Measurements from ENCODE around the gene METTL24.
"Not testable (repeated sequence)": the region's sequence is repeated elsewhere in the genome, so short reads cannot be mapped to it uniquely, and the experiment has no call there.

METTL24 gene

DNA sequence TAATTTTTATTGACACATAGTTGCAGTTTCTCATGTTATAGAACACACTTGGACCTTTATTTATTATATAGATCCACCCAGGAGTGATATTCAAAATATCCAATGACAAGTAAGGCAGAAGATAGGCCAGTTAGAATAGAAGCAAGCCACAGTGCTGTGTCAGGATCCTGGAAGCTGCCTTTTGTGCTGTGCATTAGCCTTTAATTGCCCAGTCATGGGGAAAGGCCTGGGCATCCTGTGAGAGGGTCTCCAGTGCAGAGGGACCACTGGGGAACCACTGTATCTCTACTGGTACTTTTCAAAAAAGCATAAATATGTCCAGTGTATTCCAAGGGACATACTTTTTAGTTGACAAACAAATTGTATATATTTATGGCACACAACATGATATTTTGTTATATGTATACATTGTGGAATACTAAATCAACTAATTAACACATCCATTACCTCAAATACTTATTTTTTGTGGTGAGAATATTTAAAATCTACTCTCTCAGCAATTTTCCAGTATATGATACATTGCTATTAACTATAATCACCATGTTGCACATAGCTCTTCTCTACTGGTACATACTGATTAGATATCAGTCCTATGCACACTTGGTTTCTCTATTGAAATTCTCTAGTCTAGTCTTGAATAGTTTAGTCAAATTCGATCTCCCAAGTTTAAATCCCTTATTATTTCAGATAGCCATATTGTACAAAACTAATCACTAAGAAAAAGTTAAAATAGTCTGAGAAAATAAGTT lies 118.4 kb downstream of the METTL24 start:
- Mint-ChIP-seq H3K4me1 (no peaks in the 10 kb centered on the region), H3K9me3 (peaks cover 8% of the 10 kb centered on the region), H3K4me3 (no peak overlapping the region), H3K27me3 (ENCODE audit: low read depth, poor library complexity) (no peaks in the 10 kb centered on the region), H3K27ac (no peak overlapping the region), H3K36me3 (ENCODE audit: low read depth) (peaks cover 43% of the 10 kb centered on the region)
- no peak for DNase-seq
- TF ChIP-seq, protein P1, sequence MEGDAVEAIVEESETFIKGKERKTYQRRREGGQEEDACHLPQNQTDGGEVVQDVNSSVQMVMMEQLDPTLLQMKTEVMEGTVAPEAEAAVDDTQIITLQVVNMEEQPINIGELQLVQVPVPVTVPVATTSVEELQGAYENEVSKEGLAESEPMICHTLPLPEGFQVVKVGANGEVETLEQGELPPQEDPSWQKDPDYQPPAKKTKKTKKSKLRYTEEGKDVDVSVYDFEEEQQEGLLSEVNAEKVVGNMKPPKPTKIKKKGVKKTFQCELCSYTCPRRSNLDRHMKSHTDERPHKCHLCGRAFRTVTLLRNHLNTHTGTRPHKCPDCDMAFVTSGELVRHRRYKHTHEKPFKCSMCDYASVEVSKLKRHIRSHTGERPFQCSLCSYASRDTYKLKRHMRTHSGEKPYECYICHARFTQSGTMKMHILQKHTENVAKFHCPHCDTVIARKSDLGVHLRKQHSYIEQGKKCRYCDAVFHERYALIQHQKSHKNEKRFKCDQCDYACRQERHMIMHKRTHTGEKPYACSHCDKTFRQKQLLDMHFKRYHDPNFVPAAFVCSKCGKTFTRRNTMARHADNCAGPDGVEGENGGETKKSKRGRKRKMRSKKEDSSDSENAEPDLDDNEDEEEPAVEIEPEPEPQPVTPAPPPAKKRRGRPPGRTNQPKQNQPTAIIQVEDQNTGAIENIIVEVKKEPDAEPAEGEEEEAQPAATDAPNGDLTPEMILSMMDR (IDR thresholded peaks at IDR 0.05) = no peak

DNA sequence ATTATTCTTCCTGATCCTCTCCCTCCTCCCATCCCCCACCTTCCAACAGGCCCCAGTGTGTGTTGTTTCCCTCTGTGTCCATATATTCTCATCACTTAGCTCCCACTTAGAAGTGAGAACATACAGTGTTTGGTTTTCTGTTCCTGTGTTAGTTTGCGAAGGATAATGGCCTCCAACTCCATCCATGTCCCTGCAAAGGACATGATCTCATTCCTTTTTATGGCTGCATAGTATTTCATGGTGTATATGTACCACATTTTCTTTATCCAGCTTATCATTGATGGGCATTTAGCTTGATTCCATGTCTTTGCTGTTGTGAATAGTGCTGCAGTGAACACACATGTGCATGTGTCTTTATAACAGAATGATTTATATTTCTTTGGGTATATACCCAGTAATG lies 122.1 kb downstream of the METTL24 start:
- H3K27me3 Mint-ChIP-seq (ENCODE audit: low read depth, poor library complexity); DNase-seq; H3K4me3 Mint-ChIP-seq; H3K4me1 Mint-ChIP-seq; H3K27ac Mint-ChIP-seq; H3K9me3 Mint-ChIP-seq: not testable (repeated sequence)
- H3K36me3 Mint-ChIP-seq (ENCODE audit: low read depth) = peaks cover 30% of the 10 kb centered on the region

DNA sequence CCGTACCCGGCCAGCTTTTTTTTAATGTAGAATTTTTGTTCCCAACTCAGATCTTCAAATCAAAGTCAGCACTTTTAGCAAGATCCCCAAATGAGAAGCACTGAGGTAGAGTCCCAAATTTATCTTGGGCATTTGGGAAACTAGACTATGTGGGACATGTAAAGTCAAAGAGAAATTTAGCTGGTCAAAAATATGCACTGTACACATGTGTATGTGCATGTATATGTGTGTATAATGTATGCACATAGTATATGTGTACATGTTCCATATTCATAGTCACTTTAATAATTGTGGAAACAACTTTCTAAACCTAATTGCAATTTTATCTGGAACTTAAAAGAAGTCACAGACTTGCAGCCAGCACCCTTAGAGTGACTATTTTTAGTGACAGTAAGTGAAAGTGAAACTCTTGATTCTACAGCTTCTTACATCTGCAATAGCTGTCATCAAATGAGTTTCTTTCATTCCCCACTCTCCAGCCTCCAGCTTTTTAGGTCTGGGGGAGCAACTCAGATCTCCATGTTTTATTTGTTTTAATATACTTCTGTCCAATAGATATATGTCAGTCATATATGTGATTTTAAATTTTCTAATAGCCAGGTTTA lies 124.3 kb downstream of the METTL24 start:
- peaks cover 8% of the 10 kb centered on the region for H3K9me3 Mint-ChIP-seq
- H3K36me3 Mint-ChIP-seq (ENCODE audit: low read depth) = peaks cover 35% of the 10 kb centered on the region
- H3K27me3 Mint-ChIP-seq (ENCODE audit: low read depth, poor library complexity) = peaks cover 3% of the 10 kb centered on the region
- no peaks in the 10 kb centered on the region for H3K4me1 Mint-ChIP-seq
- DNase-seq = no peak
- no peak overlapping the region for H3K27ac Mint-ChIP-seq
- TF ChIP-seq, protein P1 (IDR thresholded peaks at IDR 0.05) = no peak
- H3K4me3 Mint-ChIP-seq = no peak overlapping the region

DNA sequence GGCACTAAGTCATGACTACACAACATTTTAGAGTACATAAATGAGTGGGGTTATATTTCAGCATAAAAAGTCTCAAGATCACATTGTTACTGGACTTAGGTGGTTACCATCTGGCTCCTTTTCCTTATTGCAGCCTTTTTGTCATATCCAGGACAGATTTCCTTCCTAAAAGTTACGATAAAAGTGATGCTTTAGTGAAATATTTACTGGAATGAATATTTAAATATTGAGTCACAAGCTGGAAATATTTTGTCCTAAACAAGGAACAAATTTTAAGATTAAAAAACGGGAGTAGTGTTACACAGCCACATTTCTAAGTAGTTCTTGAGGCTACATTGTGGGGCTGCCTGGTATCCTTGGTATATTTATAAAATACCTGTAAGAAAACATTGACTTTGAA lies 125.7 kb downstream of the METTL24 start:
- peaks cover 8% of the 10 kb centered on the region for H3K9me3 Mint-ChIP-seq
- TF ChIP-seq, protein P1 (IDR thresholded peaks at IDR 0.05) = no peak
- no peak overlapping the region for H3K27ac Mint-ChIP-seq
- no peak for DNase-seq
- no peaks in the 10 kb centered on the region for H3K4me1 Mint-ChIP-seq
- peaks cover 3% of the 10 kb centered on the region for H3K27me3 Mint-ChIP-seq (ENCODE audit: low read depth, poor library complexity)
- peaks cover 35% of the 10 kb centered on the region for H3K36me3 Mint-ChIP-seq (ENCODE audit: low read depth)
- no peak overlapping the region for H3K4me3 Mint-ChIP-seq

DNA sequence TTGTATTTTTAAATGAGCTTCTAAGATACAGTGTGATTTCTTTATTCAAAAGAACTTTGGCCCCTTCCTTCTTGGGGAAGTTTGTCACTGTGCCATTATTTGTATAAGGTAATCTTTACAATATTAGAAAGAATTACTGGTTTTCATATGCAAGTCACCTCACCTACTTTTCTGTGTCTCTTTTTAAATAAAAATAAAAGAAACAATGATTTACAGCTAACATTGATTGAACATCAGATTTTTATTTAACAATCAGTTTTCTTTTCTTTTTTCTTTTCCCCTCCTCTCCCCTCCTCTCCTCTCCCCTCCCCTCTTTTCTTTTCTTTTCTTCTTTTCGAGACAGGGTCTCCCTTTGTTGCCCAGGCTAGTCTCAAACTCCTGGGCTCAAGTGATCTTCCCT lies 131.9 kb downstream of the METTL24 start:
- Mint-ChIP-seq H3K36me3 (ENCODE audit: low read depth) (peaks cover 42% of the 10 kb centered on the region), H3K27ac (no peak overlapping the region), H3K27me3 (ENCODE audit: low read depth, poor library complexity) (peaks cover 3% of the 10 kb centered on the region), H3K4me3 (no peak overlapping the region), H3K9me3 (no peaks in the 10 kb centered on the region), H3K4me1 (peaks cover 6% of the 10 kb centered on the region)
- TF ChIP-seq, protein P1 (IDR thresholded peaks at IDR 0.05) = no peak
- DNase-seq = no peak

DNA sequence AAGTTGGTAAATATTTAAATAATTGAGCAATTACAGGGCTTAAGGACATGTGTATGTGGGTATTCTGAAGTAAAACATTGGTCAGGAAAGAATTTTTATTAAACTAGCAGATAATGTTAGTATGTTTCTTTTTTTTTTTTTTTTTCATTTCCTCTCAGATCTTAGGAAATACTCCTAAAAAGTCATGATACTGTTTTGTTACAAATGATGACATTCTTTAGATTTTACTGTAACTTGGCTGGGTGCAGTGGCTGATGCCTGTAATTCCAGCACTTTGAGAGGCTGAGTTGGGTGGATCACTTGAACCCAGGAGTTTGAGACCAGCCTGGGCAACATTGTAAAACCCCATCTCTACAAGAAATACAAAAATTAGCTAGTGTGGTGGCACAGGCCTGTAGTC lies 136.4 kb downstream of the METTL24 start:
- Mint-ChIP-seq H3K4me3 (no peak overlapping the region), H3K9me3 (no peaks in the 10 kb centered on the region), H3K36me3 (ENCODE audit: low read depth) (peaks cover 61% of the 10 kb centered on the region), H3K27ac (no peak overlapping the region), H3K4me1 (peaks cover 6% of the 10 kb centered on the region), H3K27me3 (ENCODE audit: low read depth, poor library complexity) (no peaks in the 10 kb centered on the region)
- TF ChIP-seq, protein P1 (IDR thresholded peaks at IDR 0.05) = no peak
- DNase-seq = no peak
